HepG2 (cell line): ENCODE results near the gene IFNK. TPM values are rescaled to one million over a fixed set of nuclear protein-coding genes. Genes with fewer than 3 reads are reported as not detected.

Source experiments
- ATAC-seq: fragments of 200-7000 bp; cut with Tn5 transposase; 3 replicates; pipeline ENCODE4 v1.9.1; 2020; ENCODE audit warnings: mild to moderate bottlenecking, moderate library complexity
- BruUV-seq: library from RNA; stranded (reverse); fragments of 400-500 nt; replicated peaks from 2 replicates; lab custom pipeline; 2021; lab: Mats Ljungman, UMichigan
- CTCF ChIA-PET: fragments of 300-600 bp; formaldehyde crosslinking; extraction: SDS; loops from one replicate; lab custom pipeline; 2021; ENCODE audit warnings: low total read pairs, inconsistent platforms, low intra/inter-chr PET ratio; lab: Yijun Ruan, JAX
- POLR2A ChIA-PET: fragments of 350-600 bp; sonication (Branson Sonifier 250); formaldehyde crosslinking; loops from one replicate; lab custom pipeline; 2020; ENCODE audit warnings: antibody characterized with exemption, inconsistent platforms; lab: Yijun Ruan, JAX
- DNase-seq: peaks from one replicate; pipeline ENCODE4 v3.0.0-alpha.2; 2015; ENCODE audit warnings: low spot score
- FAIRE-seq: peaks from 3 replicates; lab custom pipeline; 2011; peaks lifted over from hg19 to GRCh38; lab: Jason Lieb, UNC
- H2AFZ ChIP-seq: one replicate; pipeline ENCODE4 v1.6.1; 2011; ENCODE audit warnings: low read length, inconsistent platforms
- H3K27ac ChIP-seq: fragments of 300-600 bp; 3 replicates; pipeline ENCODE4 v1.8.0; 2011; ENCODE audit warnings: mixed run types, mild to moderate bottlenecking, mixed read lengths, low read length, inconsistent platforms; ENCODE audit not compliant: insufficient read depth; ENCODE audit errors: extremely low read length
- H3K27me3 ChIP-seq, 2 experiments: fragments of 200-600 bp in 1 of 2; 2 replicates in 1 of 2; 3 replicates in 1 of 2; pipeline versions ENCODE4 v1.6.0 to v1.8.0; 2011; ENCODE audit warnings: low read length in 2 of 2, mild to moderate bottlenecking in 2 of 2, moderate library complexity in 2 of 2, inconsistent platforms in 1 of 2; ENCODE audit not compliant: insufficient read depth in 2 of 2, control insufficient read depth in 1 of 2
- H3K36me3 ChIP-seq, 2 experiments: fragments of 200-600 bp in 1 of 2; replicated peaks in 1 of 2; 2 replicates in 1 of 2; 3 replicates in 1 of 2; pipeline versions ENCODE4 v1.5.1 to v1.8.0; 2011; ENCODE audit warnings: low read length in 2 of 2, inconsistent platforms in 1 of 2; ENCODE audit not compliant: insufficient read depth in 2 of 2, control insufficient read depth in 1 of 2
- H3K4me1 ChIP-seq: 2 replicates; pipeline ENCODE4 v1.5.1; 2012; ENCODE audit warnings: low read length, inconsistent platforms; ENCODE audit not compliant: insufficient read depth
- H3K4me2 ChIP-seq: 2 replicates; pipeline ENCODE4 v1.6.0; 2011; ENCODE audit warnings: low read depth, low read length, inconsistent platforms
- H3K4me3 ChIP-seq, 3 experiments: fragments of 200-600 bp in 1 of 3; sonication (generic), shearing (Covaris generic) in 1 of 3; replicated peaks in 1 of 3; 2 replicates each; pipeline ENCODE4 v1.5.1; 2011 to 2016; ENCODE audit warnings: low read length in 3 of 3, inconsistent platforms in 2 of 3, low read depth in 2 of 3, mild to moderate bottlenecking in 2 of 3, control low read depth in 1 of 3, mixed read lengths in 1 of 3; ENCODE audit not compliant: insufficient read depth in 1 of 3
- H3K79me2 ChIP-seq: one replicate; pipeline ENCODE4 v1.6.1; 2011; ENCODE audit warnings: low read length, inconsistent platforms; ENCODE audit not compliant: insufficient read depth
- H3K9ac ChIP-seq: 2 replicates; pipeline ENCODE4 v1.6.0; 2011; ENCODE audit warnings: mild to moderate bottlenecking, low read depth, low read length, inconsistent platforms; ENCODE audit not compliant: insufficient read depth
- H3K9me3 ChIP-seq: 2 replicates; pipeline ENCODE4 v1.5.1; 2012; ENCODE audit warnings: mild to moderate bottlenecking, low read length
- H4K20me1 ChIP-seq: 2 replicates; pipeline ENCODE4 v1.6.0; 2011; ENCODE audit warnings: inconsistent platforms, mild to moderate bottlenecking, low read length, moderate library complexity; ENCODE audit not compliant: insufficient read depth
- HMGXB4 ChIP-seq, 2 experiments: sonication (generic) in 1 of 2; formaldehyde crosslinking in 1 of 2; IDR thresholded peaks; 2 replicates each; pipeline versions ENCODE4 v1.4.0 to v1.6.1; 2018 to 2020; ENCODE audit warnings: missing genetic modification reagents in 2 of 2, borderline replicate concordance in 1 of 2, low read depth in 1 of 2, mild to moderate bottlenecking in 1 of 2, missing biosample characterization in 1 of 2
- NFYC ChIP-seq: IDR thresholded peaks from 2 replicates; pipeline ENCODE4 v1.6.1; 2016; ENCODE audit warnings: missing genetic modification reagents, missing compliant biosample characterization
- TEF ChIP-seq: sonication (generic); formaldehyde crosslinking; IDR thresholded peaks from 2 replicates; pipeline ENCODE4 v1.5.0; 2020; ENCODE audit warnings: missing genetic modification reagents
- ZBTB33 ChIP-seq: sonication (generic); formaldehyde crosslinking; IDR thresholded peaks from 2 replicates; pipeline ENCODE4 v1.4.0; 2020; ENCODE audit warnings: missing genetic modification reagents
- ZHX1 ChIP-seq: sonication (generic); formaldehyde crosslinking; IDR thresholded peaks from 2 replicates; pipeline ENCODE4 v1.8.1; 2022; ENCODE audit warnings: low read depth, mild to moderate bottlenecking, missing genetic modification reagents
- ZNF180 ChIP-seq: sonication (generic); formaldehyde crosslinking; IDR thresholded peaks from 2 replicates; pipeline ENCODE4 v1.4.0; 2020; ENCODE audit warnings: low read depth, missing genetic modification reagents, borderline replicate concordance
- ZNF878 ChIP-seq: sonication (generic); formaldehyde crosslinking; IDR thresholded peaks from 2 replicates; pipeline ENCODE4 v1.8.1; 2023; ENCODE audit warnings: mild to moderate bottlenecking, missing genetic modification reagents, moderate library complexity
- in situ Hi-C: cut with HindIII; loops from 2 replicates; pipeline ENCODE4 v1.10.0; 2017; ENCODE audit warnings: low pct_unique_long_range_greater_than_20kb; ENCODE audit not compliant: extremely low pct_ligation_motif_present
- intact Hi-C: fragments of 100-400 bp; cut with micrococcal nuclease; formaldehyde crosslinking; loops from one replicate; pipeline ENCODE4 v1.10.0; 2022; ENCODE audit not compliant: unreplicated experiment
- polyA plus RNA-seq, 8 experiments: library from polyadenylated mRNA; depleted of rRNA in 3 of 8; stranded (reverse) in 7 of 8; unstranded in 1 of 8; fragments of >200 nt; fragmentation: Illumina TruSeq in 4 of 8; extraction: Trizol in 4 of 8; gene quantifications; 2 replicates each; pipeline versions ENCODE4 v1.2.1 to v1.2.3, GENCODE V29; 2011 to 2016; ENCODE audit warnings: low read depth in 4 of 8, missing spikeins in 1 of 8, mixed read lengths in 1 of 8; ENCODE audit not compliant: insufficient read depth in 1 of 8
- total RNA-seq, 5 experiments: library from RNA; depleted of rRNA; stranded (reverse); fragments of >200 nt; fragmentation: Illumina TruSeq; extraction: Trizol; gene quantifications; 2 replicates each; pipeline ENCODE4 v1.2.3, GENCODE V29; 2016; ENCODE audit warnings: low read depth in 1 of 5

Gene IFNK
- total and polyA plus RNA-seq, 2 of the 13 experiments (the other 11 are each of a cell fraction or from before 2014, with no cell fraction given) = not detected

DNA sequence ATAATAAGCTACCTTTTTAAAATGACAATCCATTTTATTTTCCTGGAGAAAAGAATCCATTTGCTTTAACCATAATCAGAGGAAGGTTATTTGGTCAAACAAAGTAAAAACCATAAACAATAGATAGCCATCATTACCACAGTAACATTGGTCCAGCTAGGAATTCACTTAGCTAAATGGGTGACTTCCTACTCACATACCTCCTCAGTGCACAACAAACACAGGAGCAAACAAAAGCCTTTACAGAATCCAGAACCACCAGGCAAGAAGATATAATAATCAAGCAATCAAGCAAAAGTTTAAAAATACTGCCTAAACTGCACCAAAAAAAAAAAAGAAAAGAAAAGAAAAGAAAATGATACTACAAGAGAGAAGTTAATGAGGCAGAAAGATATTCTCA, 949 bp upstream of the IFNK start:
- ATAC-seq (no peak), FAIRE-seq (no peak), DNase-seq (no peak)
- ChIA-PET POLR2A (no interaction called here), CTCF (no interaction called here)
- Histone ChIP-seq H3K9me3 (no peaks in the 10 kb centered on the region), H3K27me3 (peaks cover 4 to 11% of the 10 kb centered on the region in 2 experiments; a peak in 3 of 5 replicates), H3K4me2 (no peak overlapping the region), H3K79me2 (no peaks in the 10 kb centered on the region), H3K36me3 (no peaks in the 10 kb centered on the region), H3K27ac (no peak overlapping the region), H2AFZ (no peak overlapping the region), H3K4me1 (no peaks in the 10 kb centered on the region), H4K20me1 (no peaks in the 10 kb centered on the region)
- no TSS peak for BruUV-seq
- in situ Hi-C loops = no loop called here
- TF ChIP-seq ZNF878 (CRISPR knock-in tag) (no peak), ZBTB33 (no peak), ZNF180 (CRISPR knock-in tag) (no peak), NFYC (CRISPR knock-in tag) (no peak), HMGXB4 (CRISPR knock-in tag; IDR thresholded peaks at IDR 0.05; ENCODE audit: borderline replicate concordance in 1 of 2, low read depth in 1 of 2) (no peak), TEF (CRISPR knock-in tag) (no peak), ZHX1 (CRISPR knock-in tag) (no peak)
- TF ChIP-seq, all 625 proteins: peak for 0
- no peak overlapping the region for H3K4me3 ChIP-seq
- H3K9ac ChIP-seq = no peak overlapping the region
- intact Hi-C loops = no loop called here
